ENCODE data around the gene SLIT3.

DNA sequence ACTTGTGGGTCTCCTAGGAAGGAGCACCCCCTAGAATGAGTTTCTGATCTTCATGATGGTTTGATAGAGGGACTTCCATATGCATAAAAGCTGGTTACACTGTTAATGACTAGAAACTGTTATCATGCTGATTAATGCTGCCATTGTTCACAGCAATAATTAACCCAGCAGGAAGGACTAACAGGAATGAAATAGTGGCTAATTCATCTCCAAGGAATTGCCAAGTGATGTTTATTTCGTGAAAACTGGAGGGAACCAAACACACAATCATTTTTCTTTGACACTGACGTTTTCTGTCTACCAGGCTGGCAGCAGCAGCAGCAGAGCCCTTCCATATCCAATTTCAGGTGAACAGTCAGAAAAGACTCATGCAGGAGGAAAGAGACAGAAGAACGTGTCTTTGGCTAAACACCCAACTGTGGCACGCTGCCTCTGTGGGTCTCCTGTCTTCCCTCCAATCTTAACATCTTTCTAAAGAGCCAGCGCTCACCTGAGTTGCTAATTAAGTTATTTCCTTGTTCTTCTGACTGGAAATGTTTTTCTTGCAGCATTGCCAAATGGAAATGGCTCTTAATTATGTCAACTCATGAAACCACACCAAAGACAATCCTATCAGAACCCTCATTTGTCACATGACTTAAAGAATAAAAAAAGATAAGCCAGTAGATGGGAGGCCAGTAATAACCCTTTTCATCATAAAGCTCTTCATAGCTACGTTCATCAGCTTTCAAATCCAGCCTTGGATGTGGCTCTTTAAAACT is 181.5 kb downstream of the SLIT3 start:
- TF ChIP-seq, protein P1, sequence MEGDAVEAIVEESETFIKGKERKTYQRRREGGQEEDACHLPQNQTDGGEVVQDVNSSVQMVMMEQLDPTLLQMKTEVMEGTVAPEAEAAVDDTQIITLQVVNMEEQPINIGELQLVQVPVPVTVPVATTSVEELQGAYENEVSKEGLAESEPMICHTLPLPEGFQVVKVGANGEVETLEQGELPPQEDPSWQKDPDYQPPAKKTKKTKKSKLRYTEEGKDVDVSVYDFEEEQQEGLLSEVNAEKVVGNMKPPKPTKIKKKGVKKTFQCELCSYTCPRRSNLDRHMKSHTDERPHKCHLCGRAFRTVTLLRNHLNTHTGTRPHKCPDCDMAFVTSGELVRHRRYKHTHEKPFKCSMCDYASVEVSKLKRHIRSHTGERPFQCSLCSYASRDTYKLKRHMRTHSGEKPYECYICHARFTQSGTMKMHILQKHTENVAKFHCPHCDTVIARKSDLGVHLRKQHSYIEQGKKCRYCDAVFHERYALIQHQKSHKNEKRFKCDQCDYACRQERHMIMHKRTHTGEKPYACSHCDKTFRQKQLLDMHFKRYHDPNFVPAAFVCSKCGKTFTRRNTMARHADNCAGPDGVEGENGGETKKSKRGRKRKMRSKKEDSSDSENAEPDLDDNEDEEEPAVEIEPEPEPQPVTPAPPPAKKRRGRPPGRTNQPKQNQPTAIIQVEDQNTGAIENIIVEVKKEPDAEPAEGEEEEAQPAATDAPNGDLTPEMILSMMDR (IDR thresholded peaks at IDR 0.05; ENCODE audit: insufficient read depth, low read length, poor library complexity, severe bottlenecking) = no peak
- no peak for TF ChIP-seq EZH2phosphoT487 (conservative IDR thresholded peaks at IDR 0.05; ENCODE audit: low read length)

Measured in SU-DHL-6 (cell line).